Stimulated activated CD4-positive, alpha-beta T cell treated with anti-CD3 and anti-CD28 coated beads, Interleukin-15, amount 100 ng/mL, for 1 hour (primary cell): Measurements from ENCODE around the gene GALNT18.

Experiments used
- DNase-seq, 2 donors: peaks; one replicate each; pipeline ENCODE4 v3.0.0-alpha.2; 2020; ENCODE audit warnings: low read depth in 1 of 2, low spot score in 1 of 2

GALNT18 gene

GRCh38 chr11:11624926-11625325 is 3.1 kb upstream of the GALNT18 start:
- no peak for DNase-seq

DNA sequence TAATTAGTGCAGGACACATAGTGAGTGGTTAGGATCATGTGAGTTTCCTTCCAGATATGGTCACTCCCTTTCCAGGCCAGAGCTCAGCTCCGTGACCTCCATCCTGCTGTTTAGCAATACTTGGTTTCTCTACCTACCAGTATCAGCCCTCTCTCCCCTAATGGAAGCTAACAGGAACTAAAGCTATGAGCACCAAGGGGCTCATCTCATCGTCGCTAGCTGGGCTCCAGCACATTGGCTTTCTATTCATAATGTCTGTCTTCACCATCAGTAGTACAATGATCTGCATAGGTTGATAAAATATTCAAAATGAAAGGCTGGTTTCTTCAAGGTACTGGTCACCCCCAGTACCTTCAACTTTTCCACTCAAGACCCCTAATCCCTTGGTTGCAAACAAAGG is 2.4 kb upstream of the GALNT18 start:
- no peak for DNase-seq

DNA sequence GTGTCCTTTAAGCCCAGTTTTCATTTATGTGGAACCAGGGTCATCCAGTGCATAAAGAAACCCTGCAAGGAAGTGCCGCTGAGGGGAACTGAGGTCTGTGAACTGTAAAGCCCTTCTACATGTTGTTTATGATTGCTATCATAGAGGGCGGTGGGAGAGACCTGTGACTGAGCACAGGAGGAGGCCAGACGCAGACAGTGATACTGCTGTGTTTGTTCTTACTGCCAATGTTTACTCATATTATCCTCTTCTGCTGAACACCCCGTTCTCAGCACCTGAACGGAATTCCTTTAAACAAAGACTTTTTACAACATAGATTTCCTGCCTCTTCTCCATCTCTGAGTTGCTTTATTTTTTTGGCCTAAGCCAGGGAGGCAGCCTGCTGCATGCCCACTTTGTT is 967 bp upstream of the GALNT18 start:
- DNase-seq, result no peak

GRCh38 chr11:11622340-11622706 is 518 bp upstream of the GALNT18 start:
- no peak for DNase-seq

DNA sequence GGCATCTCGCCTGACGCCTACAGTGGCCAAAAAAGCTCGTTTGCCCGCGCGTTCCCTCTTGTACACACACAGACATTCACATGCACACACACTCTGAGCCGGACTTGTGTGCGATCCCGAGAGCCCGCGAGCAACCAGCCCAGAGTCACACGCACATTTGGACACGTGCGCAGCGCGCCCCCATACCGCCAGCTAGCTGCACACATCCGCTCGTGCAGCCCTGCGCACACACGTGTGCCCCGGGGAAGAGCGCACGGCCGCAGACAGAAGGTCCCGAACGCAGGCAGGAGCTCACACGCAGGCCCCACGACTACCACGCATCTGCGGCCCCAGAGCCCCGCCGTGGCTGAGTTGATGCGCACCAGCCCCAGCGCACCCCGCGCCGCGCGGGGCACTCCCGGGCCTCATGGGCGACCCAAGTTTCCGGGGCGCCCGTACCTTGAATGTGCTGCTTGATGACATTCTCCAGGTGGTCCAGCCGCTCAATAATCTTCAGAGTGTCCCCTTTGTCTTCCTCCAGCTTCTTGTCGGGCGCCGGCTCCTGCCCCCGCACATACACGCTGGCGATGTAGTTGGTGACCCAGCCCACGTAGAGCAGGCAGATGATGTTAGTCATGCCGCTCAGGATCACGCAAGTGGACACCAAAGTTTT is 758 bp downstream of the GALNT18 start:
- no peak for DNase-seq

GRCh38 chr11:11620173-11620920 is 1.5 kb downstream of the GALNT18 start:
- DNase-seq, result no peak

DNA sequence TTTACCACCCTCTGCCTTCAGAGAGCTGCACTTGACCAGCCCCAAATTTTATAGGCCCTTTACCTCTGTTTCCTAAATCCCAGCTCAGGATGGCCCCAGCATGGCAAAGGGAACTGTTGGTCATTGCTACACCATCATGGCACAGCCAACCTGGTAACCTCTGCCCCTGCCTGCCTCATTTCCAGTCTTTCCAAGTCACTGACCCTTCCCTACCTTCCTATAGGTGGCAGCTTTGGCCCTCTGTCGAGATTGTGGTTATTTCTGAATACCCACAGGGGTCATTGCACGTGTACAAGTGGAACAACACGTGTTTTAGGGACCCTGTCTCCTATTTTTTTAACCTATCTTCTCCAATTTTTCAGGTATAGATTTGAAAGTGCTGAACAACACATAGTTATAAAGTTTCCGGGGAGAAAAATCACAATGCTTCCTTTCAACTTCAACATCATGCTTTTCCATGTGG is 2.8 kb downstream of the GALNT18 start:
- no peak for DNase-seq

- no peak for DNase-seq
These were observed 6.7 kb downstream of the GALNT18 start for GRCh38 chr11:11615086-11615485.

DNA sequence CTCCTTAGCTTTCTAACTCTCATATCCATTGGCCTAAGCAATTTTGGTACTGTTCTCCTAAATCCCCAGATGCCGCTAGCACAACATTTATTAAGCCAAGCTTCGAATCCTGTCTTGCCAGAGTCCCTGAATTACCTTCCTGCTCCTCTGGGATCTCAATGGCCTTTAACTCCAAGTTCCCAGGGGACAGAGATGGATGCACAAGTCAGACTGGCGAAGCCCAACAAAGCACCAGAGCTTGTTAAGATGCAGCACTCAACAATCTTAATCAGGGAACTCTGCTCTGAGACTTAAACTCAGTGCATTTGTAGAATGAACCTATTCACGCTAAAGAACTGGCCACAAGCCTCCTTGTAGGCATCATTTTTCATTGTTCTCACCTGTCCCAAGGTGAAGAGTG is 9.4 kb downstream of the GALNT18 start:
- DNase-seq, result no peak

- DNase-seq, result no peak
These were observed 10.4 kb downstream of the GALNT18 start for GRCh38 chr11:11611381-11611780.

DNA sequence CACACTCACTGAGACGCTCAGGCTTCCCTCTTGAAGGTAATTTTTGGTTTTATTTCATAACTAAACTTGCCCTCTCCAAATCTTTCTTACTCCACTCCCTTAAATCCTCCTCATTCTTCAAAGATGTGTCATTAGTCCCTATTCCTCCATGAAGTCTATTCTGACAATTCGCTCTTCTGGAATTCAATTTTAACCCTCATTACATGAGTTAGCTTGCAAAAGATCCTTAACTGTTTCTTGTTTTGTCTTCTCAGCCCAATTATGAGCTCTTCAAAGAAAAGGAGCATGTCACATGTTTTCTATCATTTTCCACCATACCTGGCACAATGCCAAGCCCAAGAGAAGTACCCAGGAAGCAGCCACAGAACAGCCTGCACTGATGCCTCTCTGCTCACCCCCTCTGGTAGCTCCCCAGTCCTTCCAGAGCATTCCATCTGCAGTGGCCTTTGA is 13.0 kb downstream of the GALNT18 start:
- no peak for DNase-seq

GRCh38 chr11:11607772-11608171 is 14.0 kb downstream of the GALNT18 start:
- DNase-seq, result no peak

DNA sequence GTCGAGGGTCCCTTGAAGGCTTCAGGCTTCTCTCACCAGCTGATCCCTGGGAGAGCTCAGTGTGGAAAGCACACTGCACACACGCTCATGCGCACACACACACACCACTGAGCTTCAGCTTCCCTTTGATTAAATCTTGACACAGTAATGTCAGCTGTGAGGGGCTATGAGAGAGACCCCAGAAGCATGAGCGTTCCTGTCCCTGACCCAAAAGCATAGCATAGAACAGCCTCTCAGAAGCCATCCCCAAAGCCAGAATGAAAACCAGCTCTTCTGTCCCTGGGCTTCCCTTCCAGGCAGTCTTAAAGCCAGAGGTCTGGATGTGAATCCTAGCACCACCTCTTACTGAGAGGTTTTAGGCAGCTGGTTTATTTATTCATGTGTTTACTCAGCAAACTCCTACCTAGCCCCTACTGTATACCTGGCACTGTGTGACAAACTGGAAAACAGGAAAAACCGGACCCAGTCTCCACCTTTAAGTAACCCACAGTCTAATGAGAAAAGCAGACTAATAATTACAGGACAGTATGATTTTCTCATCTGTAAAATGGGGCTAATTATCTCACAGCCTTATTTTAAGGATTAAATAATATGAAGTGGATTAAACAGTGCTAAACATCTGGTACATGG is 15.9 kb downstream of the GALNT18 start:
- no peak for DNase-seq

DNA sequence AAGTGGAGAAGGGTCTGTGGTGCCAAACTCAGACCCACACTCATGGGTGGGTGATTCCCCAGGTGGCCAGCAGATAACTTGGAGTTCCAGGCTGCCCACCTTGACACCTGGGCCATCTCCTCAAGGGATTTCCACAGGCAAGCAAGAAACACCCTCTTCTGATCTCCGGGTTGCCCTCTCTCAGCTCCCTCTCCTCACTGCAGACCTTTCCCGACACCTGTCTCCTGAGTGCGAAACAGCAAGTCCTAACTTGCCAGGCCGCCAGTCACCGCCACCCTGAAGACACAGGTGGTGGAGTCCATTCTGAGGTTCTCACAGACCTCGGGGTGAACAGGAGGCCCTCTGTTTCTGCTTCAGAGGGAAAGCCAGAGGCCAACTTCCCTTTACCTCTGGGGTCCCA is 16.6 kb downstream of the GALNT18 start:
- no peak for DNase-seq

DNA sequence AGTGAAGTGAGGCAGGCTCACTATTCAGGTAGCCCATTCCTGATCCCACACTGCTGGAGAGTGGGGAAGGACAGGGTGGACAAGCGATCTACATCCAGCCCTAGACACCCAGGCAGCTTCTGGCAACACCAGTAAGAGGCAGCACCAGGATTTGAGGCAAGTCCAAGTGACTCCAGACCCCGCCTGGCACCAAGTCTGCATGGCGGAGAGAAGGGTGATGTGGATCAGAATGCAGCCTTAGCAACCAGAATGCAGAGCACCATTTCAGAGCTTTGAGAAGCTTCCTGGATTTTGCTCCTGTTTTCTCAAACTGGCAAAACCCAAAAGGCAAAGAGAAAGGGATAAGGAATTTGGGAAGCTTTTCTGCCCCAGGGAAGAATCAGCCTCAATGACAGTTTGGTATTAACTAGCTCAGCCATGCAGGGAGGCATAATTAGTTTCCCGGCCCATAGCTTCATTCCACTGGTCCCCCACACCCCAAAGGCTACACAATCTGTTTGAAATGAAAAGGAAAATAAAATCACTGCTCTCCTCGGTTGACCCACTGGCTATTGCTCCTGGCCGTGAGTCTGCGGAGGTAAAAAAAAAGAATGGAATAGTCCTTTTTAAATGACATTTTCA is 17.3 kb downstream of the GALNT18 start:
- DNase-seq, result no peak

GRCh38 chr11:11602011-11602410 is 19.8 kb downstream of the GALNT18 start:
- no peak for DNase-seq

DNA sequence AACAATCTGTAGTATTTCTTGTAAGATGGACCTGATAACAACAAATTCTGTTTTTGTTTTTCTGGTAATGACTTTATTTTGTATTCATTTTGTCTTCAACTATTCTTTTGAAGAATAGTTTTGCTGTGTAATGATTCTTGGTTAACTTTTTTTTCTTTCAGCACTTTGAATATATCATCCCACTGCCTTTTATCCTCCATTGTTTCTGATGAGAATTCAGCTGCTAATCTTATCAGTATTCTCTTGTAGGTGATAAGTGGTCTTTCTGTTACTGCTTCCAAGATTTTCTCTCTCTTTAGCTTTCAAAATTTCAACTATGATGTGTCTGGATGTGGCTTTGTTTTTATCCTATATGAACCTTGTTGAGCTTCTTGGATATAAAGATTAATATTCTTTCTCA is 21.5 kb downstream of the GALNT18 start:
- no peak for DNase-seq

DNA sequence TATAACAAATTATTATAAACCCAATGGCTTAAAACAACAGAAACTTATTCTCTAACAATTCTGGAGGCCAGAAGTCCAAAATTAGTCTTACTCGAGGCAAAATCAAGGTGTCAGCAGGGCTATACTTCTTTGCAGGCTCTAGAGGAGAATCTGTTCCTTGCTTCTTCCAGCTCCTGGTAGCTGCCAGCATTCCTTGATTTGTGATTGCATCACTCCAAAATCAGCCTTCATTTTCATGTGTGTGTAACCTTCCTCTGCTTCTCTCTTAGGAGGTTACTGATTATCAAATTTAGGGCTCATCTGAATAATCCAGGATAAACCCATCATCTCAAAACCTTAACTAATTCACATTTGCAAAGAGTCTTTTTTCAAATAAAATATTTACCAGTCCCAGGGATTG is 23.6 kb downstream of the GALNT18 start:
- DNase-seq, result no peak

DNA sequence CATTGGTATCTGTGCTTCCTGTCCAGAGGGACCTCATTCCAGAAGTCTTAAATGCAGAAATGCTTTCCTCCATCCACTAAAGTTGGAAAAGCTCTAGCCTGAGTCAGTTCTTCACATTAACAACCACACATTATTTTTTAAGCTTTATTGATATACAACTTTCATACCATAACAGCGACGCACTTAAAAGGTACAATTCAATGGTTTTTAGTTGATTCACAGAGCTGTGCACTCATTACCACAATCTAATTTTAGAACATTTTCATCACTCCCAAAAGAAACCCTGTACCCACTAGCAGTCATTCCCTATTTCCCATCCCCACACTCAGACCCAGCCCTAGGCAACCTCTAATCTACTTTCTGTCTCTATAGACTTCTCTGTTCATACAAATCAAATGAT is 27.6 kb downstream of the GALNT18 start:
- DNase-seq, result no peak

DNA sequence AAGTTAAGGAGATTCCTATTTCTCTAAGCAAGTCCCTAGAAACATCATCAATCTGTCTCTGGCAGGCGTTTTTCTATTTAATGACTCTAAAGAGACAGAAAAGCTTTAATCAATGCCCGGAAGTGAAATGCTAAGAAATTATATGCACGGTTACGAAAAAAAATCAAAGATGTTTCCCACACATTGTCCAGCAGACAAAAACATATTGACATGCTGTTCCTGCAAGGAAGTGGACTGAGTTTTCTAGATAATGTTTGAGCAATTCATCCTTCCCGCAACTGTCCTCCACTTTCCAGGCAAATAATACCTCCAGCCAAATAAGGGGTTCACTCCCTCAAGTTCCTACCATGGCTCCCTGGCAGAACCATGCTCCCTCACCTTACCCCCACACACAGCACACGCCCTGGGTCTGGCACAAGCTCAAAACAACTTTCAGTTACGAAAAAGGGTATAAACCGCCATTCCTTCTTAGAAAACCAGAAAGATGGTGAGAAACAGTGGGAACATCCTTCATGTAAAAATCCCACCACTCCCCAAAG is 29.6 kb downstream of the GALNT18 start:
- no peak for DNase-seq

DNA sequence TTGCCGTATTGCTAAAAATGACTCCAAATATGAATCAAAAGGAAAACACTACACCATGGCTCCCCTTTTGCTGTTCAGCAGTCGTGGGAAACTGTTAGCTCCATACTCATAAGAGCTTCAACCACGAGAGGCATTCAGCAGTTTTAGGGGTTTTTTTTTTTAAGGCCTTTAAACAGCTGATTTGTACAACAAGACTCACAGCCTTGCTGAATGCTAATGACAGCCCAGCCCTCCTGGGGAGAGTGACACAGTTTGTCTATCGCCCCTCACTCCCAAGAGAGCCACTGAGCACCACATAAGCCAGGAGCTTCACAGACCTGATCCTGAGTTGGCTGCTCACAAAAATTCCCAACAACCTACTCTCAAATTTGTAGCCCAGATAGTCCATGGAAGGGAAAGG is 32.4 kb downstream of the GALNT18 start:
- no peak for DNase-seq

DNA sequence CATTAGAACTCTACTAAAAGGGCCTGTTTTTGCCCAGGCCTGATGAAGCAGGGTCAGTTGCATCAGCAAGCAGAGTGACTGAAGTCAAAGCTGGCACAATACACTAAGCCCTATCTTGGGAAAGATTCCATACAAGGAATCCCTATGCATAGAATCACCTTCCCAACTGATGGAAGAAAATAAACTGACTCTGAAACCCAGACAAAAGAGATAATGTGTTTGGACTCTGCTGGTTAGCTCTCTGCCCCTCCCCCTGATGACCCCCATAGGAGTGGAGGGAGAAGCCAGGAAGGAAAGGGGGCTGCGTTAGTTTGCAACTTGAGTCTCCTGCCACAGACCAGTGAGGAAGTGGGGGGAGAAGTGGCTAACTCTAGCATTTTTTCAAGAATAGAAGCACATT is 32.9 kb downstream of the GALNT18 start:
- DNase-seq, result no peak
